ENCODE results near the gene KAZN. TPM values are rescaled to one million over a fixed set of nuclear protein-coding genes. Genes with fewer than 3 reads are reported as not detected.

Gene KAZN
- total RNA-seq, 2 donors from 2014 or later = 9.8 to 12.2 TPM

GRCh38 chr1:14897080-14897449 is 298.6 kb downstream of the KAZN start:
- Histone ChIP-seq H3K4me3 (no peak overlapping the region), H3K36me3 (no peaks in the 10 kb centered on the region)
- intact Hi-C loops (cut with DNase I) = no loop called here

GRCh38 chr1:14897547-14897946 is 299.1 kb downstream of the KAZN start:
- no peak overlapping the region for H3K27ac ChIP-seq
- no peak for TF ChIP-seq CTCF (IDR thresholded peaks at IDR 0.05)
- intact Hi-C loops (cut with DNase I) = no loop called here
- no peaks in the 10 kb centered on the region for H3K9me3 ChIP-seq
- H3K4me1 ChIP-seq = no peaks in the 10 kb centered on the region
- no peak overlapping the region for H3K9ac ChIP-seq (ENCODE audit: low read depth in 2 of 2, low read length in 2 of 2)
- DNase-seq = no peak
- H3K4me3 ChIP-seq = no peak overlapping the region
- no peaks in the 10 kb centered on the region for H3K27me3 ChIP-seq
- no peaks in the 10 kb centered on the region for H3K36me3 ChIP-seq

More at GRCh38 chr1:14897080-14897449, 298.6 kb downstream of the KAZN start:
- no peaks in the 10 kb centered on the region for H3K4me1 ChIP-seq
- no peak overlapping the region for H3K27ac ChIP-seq
- DNase-seq = no peak
- H3K9me3 ChIP-seq = no peaks in the 10 kb centered on the region
- H3K9ac ChIP-seq (ENCODE audit: low read depth in 2 of 2, low read length in 2 of 2) = no peak overlapping the region
- no peak for TF ChIP-seq CTCF (IDR thresholded peaks at IDR 0.05)
- no peaks in the 10 kb centered on the region for H3K27me3 ChIP-seq

- intact Hi-C loops (cut with DNase I) = no loop called here
- no peak for TF ChIP-seq CTCF (IDR thresholded peaks at IDR 0.05)
- no peak for DNase-seq
Observed at GRCh38 chr1:14897997-14898645, 299.6 kb downstream of the KAZN start.

GRCh38 chr1:14899686-14900085 is 301.2 kb downstream of the KAZN start:
- H3K9me3 ChIP-seq = no peaks in the 10 kb centered on the region
- no peak for TF ChIP-seq CTCF (IDR thresholded peaks at IDR 0.05)
- no peak overlapping the region for H3K27ac ChIP-seq
- H3K4me3 ChIP-seq = no peak overlapping the region
- no peak for DNase-seq
- H3K27me3 ChIP-seq = no peaks in the 10 kb centered on the region
- H3K36me3 ChIP-seq = no peaks in the 10 kb centered on the region
- H3K4me1 ChIP-seq = no peaks in the 10 kb centered on the region
- intact Hi-C loops (cut with DNase I) = no loop called here
- H3K9ac ChIP-seq (ENCODE audit: low read depth in 2 of 2, low read length in 2 of 2) = no peak overlapping the region

More at GRCh38 chr1:14897997-14898645, 299.6 kb downstream of the KAZN start:
- Histone ChIP-seq H3K9me3 (no peaks in the 10 kb centered on the region), H3K36me3 (no peaks in the 10 kb centered on the region), H3K4me3 (no peak overlapping the region), H3K27ac (no peak overlapping the region), H3K9ac (ENCODE audit: low read depth in 2 of 2, low read length in 2 of 2) (no peak overlapping the region), H3K4me1 (no peaks in the 10 kb centered on the region), H3K27me3 (no peaks in the 10 kb centered on the region)

GRCh38 chr1:14901371-14901954 is 303.0 kb downstream of the KAZN start:
- DNase-seq = no peak
- intact Hi-C loops (cut with DNase I) = no loop called here
- H3K36me3 ChIP-seq = no peaks in the 10 kb centered on the region
- no peaks in the 10 kb centered on the region for H3K4me1 ChIP-seq
- TF ChIP-seq CTCF (IDR thresholded peaks at IDR 0.05) = no peak
- no peak overlapping the region for H3K9ac ChIP-seq (ENCODE audit: low read depth in 2 of 2, low read length in 2 of 2)
- H3K27ac ChIP-seq = no peak overlapping the region
- no peaks in the 10 kb centered on the region for H3K27me3 ChIP-seq
- H3K9me3 ChIP-seq = no peaks in the 10 kb centered on the region
- no peak overlapping the region for H3K4me3 ChIP-seq

All from colonic mucosa (tissue), 4 donors.